Gastroesophageal sphincter (tissue), 3 donors: ENCODE measurements around the gene EIF2AK3.

Experiments used
- CTCF ChIP-seq, 4 experiments: fragments of 200-600 bp in 2 of 4; fragments of 450-650 bp in 2 of 4; sonication (generic) in 1 of 4; IDR thresholded peaks; one replicate each; pipeline ENCODE4 v1.5.1; 2017 to 2019; ENCODE audit warnings: antibody characterized with exemption in 4 of 4, mild to moderate bottlenecking in 2 of 4, moderate library complexity in 2 of 4
- POLR2A ChIP-seq, 2 donors: fragments of 450-650 bp; IDR thresholded peaks; one replicate each; pipeline ENCODE4 v1.6.1; 2017; ENCODE audit warnings: antibody characterized with exemption in 2 of 2, mild to moderate bottlenecking in 2 of 2, moderate library complexity in 1 of 2

- TF ChIP-seq CTCF (IDR thresholded peaks at IDR 0.05) (peak; percentile 68 to 79 (median 74)), POLR2A (IDR thresholded peaks at IDR 0.05) (no peak)
These were observed 36.2 kb downstream of the EIF2AK3 start for GRCh38 chr2:88590998-88591613.
